ENCODE data around the gene VSIG4.
"Not testable (repeated sequence)": the region's sequence is repeated elsewhere in the genome, so short reads cannot be mapped to it uniquely, and the experiment has no call there.

The VSIG4 gene

DNA sequence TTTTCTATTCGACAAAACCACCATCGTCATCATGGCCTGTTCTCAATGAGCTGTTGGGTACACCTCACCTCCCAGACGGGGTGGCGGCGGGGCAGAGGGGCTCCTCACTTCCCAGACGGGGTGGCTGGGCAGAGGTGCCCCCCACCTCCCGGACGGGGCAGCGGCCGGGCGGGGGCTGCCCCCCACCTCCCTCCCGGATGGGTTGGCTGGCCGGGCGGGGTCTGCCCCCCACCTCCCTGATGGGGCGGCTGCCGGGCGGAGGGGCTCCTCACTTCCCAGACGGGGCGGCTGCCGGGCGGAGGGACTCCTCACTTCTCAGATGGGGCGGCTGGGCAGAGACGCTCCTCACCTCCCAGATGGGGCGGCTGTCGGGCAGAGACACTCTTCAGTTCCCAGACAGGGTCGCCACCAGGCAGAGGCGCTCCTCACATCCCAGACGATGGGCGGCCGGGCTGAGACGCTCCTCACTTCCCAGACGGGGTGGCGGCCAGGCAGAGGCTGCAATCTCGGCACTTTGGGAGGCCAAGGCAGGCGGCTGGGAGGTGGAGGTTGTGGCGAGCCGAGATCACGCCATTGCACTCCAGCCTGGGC, 64.6 kb downstream of the VSIG4 start:
- DNase-seq, result not testable (repeated sequence)

Measured in effector CD8-positive, alpha-beta T cell (primary cell).